DND-41 (cell line): ENCODE data around the gene MTARC2.

Experiments
- CTCF ChIP-seq: IDR thresholded peaks from 2 replicates; pipeline ENCODE4 v1.5.1; 2012; ENCODE audit warnings: borderline replicate concordance, low read length, moderate library complexity, mild to moderate bottlenecking; ENCODE audit not compliant: poor library complexity, severe bottlenecking; ENCODE audit errors: extremely low read depth
- EZH2 ChIP-seq: IDR thresholded peaks from 3 replicates; pipeline ENCODE4 v1.6.1; 2012; ENCODE audit warnings: borderline replicate concordance, low read depth, mild to moderate bottlenecking, moderate library complexity, low read length, inconsistent platforms; ENCODE audit not compliant: severe bottlenecking

GRCh38 chr1:220733086-220733601 lies 15.0 kb upstream of the MTARC2 start:
- TF ChIP-seq CTCF (peak; percentile 81), EZH2 (no peak)
